ENCODE data around the gene GREM1. TPM values are rescaled to one million over a fixed set of nuclear protein-coding genes. Genes with fewer than 3 reads are reported as not detected.

GREM1 gene
- total RNA-seq = 10 to 100 TPM in 1 of 2 donors, 1 to 10 TPM in 1; 3.1 to 41.5 TPM

DNA sequence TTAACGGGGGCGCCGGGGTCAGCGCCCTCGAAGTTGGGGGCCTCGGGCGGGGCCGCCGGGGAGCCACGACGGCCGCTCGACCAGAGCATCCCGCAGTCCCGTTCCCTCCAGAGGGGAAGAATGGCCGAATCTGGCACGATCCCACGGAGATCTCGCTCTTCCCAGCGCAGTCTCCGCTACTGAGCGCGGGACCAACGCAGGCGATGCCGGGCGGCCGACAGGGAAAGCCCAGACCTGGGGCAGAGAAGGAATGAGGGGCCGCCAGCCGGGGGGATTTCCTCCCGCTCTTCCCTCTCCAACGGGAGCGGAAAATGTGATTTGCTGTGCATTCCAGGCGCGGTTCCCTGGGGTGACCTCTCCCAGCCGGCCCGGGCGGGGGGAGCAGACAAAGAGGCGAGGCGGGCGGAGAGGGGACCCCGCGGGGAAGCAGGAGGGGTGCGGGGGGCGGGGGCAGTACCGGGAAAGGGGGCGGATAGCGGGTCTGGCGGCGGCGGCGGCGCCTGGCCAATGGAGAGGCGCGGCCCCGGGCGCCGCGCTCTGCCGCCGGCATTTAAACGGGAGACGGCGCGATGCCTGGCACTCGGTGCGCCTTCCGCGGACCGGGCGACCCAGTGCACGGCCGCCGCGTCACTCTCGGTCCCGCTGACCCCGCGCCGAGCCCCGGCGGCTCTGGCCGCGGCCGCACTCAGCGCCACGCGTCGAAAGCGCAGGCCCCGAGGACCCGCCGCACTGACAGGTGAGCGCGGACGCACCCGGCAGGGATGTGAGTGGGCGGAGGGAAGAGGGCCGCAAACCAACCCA lies at the start of gene GREM1:
Gene GREM1 (plus strand): TSS at position 579 of the 801 bp plus-strand sequence. CDS start 12,687 bp downstream, outside the sequence.
- Histone ChIP-seq H3K4me1 (replicated peaks) (no peaks in the 10 kb centered on the region), H3K27ac (peak within 1 kb of the TSS; percentile 6 to 56), H3K36me3 (no peaks in the 10 kb centered on the region), H3K27me3 (replicated peaks; ENCODE audit: insufficient read depth) (peaks cover 10% of the 10 kb centered on the region), H3K9me3 (no peaks in the 10 kb centered on the region), H3K4me3 (peak within 1 kb of the TSS; percentile 23 to 32)
- TF ChIP-seq, protein P1, sequence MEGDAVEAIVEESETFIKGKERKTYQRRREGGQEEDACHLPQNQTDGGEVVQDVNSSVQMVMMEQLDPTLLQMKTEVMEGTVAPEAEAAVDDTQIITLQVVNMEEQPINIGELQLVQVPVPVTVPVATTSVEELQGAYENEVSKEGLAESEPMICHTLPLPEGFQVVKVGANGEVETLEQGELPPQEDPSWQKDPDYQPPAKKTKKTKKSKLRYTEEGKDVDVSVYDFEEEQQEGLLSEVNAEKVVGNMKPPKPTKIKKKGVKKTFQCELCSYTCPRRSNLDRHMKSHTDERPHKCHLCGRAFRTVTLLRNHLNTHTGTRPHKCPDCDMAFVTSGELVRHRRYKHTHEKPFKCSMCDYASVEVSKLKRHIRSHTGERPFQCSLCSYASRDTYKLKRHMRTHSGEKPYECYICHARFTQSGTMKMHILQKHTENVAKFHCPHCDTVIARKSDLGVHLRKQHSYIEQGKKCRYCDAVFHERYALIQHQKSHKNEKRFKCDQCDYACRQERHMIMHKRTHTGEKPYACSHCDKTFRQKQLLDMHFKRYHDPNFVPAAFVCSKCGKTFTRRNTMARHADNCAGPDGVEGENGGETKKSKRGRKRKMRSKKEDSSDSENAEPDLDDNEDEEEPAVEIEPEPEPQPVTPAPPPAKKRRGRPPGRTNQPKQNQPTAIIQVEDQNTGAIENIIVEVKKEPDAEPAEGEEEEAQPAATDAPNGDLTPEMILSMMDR (IDR thresholded peaks at IDR 0.05) = no peak
- TF ChIP-seq POLR2A (IDR thresholded peaks at IDR 0.05) (no peak), POLR2AphosphoS5 (IDR thresholded peaks at IDR 0.05) (no peak)
- intact Hi-C loops (cut with DNase I) = no loop called here
- no peak for DNase-seq (ENCODE audit: low spot score)
- WGBS = 2% methylated on average over 49 of the region's 99 CpGs

DNA sequence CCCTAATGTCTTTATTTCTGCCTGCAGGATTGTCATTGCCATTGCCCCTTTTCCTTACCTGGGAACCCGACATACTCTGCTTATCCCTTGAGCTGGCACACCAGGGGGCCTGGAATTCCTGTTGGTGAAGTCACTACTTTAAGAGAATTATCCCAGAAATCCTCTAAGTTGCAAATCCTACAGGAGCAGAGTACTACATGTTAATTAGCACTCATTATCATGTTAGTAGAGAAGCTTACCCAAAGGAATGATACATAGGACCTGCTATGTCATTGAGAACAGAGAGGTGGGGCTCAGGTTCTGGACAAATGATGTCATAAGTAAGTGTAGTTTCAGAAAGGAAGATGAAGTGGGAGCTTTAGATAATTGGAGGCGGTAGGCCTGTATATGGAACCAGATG lies 48.9 kb upstream of the GREM1 start:
- Histone ChIP-seq H3K27me3 (replicated peaks; ENCODE audit: insufficient read depth) (no peaks in the 10 kb centered on the region), H3K4me3 (no peak overlapping the region), H3K9me3 (no peaks in the 10 kb centered on the region), H3K36me3 (no peaks in the 10 kb centered on the region), H3K4me1 (replicated peaks) (no peaks in the 10 kb centered on the region), H3K27ac (no peak overlapping the region)
- 93% methylated on average over 2 of the region's 2 CpGs for WGBS
- DNase-seq (ENCODE audit: low spot score) = no peak
- intact Hi-C loops (cut with DNase I) = loop anchor here (10.0 kb wide), 1 partner anchor 466 kb away; no protein-coding TSS in a partner anchor
- TF ChIP-seq POLR2AphosphoS5 (IDR thresholded peaks at IDR 0.05) (no peak), POLR2A (IDR thresholded peaks at IDR 0.05) (no peak)
- TF ChIP-seq, protein P1 (IDR thresholded peaks at IDR 0.05) = no peak

DNA sequence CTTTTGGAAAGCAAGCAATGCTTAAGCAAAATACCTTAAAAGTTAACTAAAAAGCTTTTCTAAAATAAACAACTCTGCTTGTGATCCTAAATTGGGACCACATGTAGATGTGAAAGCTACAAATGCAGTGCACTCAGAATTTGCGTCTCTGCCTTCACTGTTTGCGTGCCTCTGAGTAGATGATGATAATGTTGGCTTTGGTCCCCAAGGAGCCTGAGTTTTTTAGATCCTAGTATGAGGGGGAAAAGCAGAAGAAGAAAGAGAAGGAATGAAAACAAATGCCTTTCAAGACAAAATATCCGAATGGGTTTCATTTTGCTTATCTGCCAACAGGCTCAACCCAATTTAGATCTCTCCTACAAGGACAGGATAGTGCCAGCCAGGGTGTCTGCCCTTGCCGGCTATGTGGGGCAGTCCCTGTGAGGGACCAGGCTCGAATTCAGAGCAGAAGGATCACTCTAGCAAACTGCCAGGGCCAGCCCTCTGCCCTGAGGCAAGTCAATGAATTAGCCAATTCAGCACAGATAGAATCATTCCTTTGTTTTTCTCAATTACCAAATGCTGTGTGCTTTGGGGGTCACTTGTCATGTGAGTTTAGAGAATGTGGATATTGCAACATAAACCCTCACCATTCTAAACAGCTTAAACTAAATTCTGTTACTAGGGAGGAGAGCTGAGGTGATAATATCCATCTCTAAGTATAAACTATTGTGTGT lies 47.8 kb upstream of the GREM1 start:
- DNase-seq (ENCODE audit: low spot score) = no peak
- no peaks in the 10 kb centered on the region for H3K4me1 ChIP-seq (replicated peaks)
- intact Hi-C loops (cut with DNase I) = loop anchor here (10.0 kb wide), 1 partner anchor 465 kb away; no protein-coding TSS in a partner anchor
- H3K4me3 ChIP-seq = no peak overlapping the region
- H3K36me3 ChIP-seq = no peaks in the 10 kb centered on the region
- 47% methylated on average over 5 of the region's 5 CpGs for WGBS
- no peak overlapping the region for H3K27ac ChIP-seq
- TF ChIP-seq, protein P1 (IDR thresholded peaks at IDR 0.05) = no peak
- TF ChIP-seq POLR2AphosphoS5 (IDR thresholded peaks at IDR 0.05) (no peak), POLR2A (IDR thresholded peaks at IDR 0.05) (no peak)
- H3K27me3 ChIP-seq (replicated peaks; ENCODE audit: insufficient read depth) = no peaks in the 10 kb centered on the region
- H3K9me3 ChIP-seq = no peaks in the 10 kb centered on the region

DNA sequence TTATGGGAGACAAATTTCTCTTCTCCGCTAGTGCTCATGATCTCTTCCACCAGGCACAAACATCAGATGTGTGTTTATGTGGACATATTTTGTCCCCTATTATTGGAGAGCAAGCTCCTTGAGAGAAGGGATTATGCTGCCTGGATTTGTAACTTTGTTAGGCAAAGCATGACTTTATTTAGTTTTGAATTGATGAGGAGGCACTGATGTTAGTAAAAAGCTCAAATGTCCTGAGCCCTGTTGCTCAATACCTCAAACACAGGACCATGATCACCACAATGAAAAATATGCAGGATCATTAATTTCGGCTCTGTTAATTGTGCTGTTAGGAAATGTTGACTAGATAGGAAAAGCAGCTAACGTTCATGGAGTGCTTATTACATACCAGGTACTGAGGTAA lies 47.2 kb upstream of the GREM1 start:
- intact Hi-C loops (cut with DNase I) = no loop called here
- Histone ChIP-seq H3K4me3 (no peak overlapping the region), H3K27ac (no peak overlapping the region), H3K4me1 (replicated peaks) (no peaks in the 10 kb centered on the region), H3K27me3 (replicated peaks; ENCODE audit: insufficient read depth) (no peaks in the 10 kb centered on the region), H3K36me3 (no peaks in the 10 kb centered on the region), H3K9me3 (no peaks in the 10 kb centered on the region)
- DNase-seq (ENCODE audit: low spot score) = no peak
- WGBS = 89% methylated on average over 3 of the region's 3 CpGs
- TF ChIP-seq, protein P1 (IDR thresholded peaks at IDR 0.05) = no peak
- TF ChIP-seq POLR2A (IDR thresholded peaks at IDR 0.05) = no peak
- no peak for TF ChIP-seq POLR2AphosphoS5 (IDR thresholded peaks at IDR 0.05)
